ENCODE results near the gene C2CD2L. TPM values are rescaled to one million over a fixed set of nuclear protein-coding genes. Genes with fewer than 3 reads are reported as not detected.

C2CD2L gene
- total and polyA plus RNA-seq, 5 donors from 2014 or later = 2.1 to 21.1 (median 4.5) TPM

DNA sequence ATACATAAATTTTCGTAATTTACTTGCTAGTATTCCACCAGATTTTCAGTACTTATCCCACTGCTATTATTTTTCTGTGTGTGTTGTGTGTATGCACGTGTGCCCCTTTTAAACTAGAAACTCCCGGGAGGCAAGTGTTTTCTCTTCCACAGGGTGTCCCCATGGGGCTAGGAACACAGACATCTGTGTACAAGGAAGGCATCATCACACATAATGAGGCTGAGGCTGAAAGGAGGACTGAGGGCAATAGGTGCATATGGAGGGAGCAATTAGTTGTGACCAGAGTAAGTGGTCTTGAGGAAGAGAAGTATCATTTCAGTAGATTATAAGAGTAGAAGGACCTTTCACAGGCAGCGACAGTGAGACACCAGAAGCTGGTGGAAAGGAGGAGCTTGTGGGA lies 3.4 kb upstream of the C2CD2L start:
- Histone ChIP-seq H3K27me3 (ENCODE audit: control insufficient read depth, insufficient read depth, low read length) (no peaks in the 10 kb centered on the region), H3K27ac (ENCODE audit: insufficient read depth, low read length, poor library complexity, severe bottlenecking) (no peak overlapping the region), H3K4me3 (ENCODE audit: low read depth, low read length) (no peak overlapping the region), H3K9me3 (ENCODE audit: control insufficient read depth in 2 of 2, low read length in 2 of 2) (no peaks in the 10 kb centered on the region), H3K36me3 (ENCODE audit: control insufficient read depth, insufficient read depth, low read length) (no peaks in the 10 kb centered on the region), H3K4me1 (ENCODE audit: control insufficient read depth, insufficient read depth, low read length, poor library complexity, severe bottlenecking) (peaks cover 45% of the 10 kb centered on the region)
- DNase-seq (no peak), ATAC-seq (ENCODE audit: low read depth in 2 of 2) (no peak)
- H3K4me1 Mint-ChIP-seq = peaks cover 12 to 63% (median 39%) of the 10 kb centered on the region in 4 donors
- H3K9me3 Mint-ChIP-seq = no peaks in the 10 kb centered on the region
- peak overlapping the region; percentile 66 to 98 (median 79) for H3K27ac Mint-ChIP-seq
- peak overlapping the region; percentile 59 to 99 (median 83) for H3K4me3 Mint-ChIP-seq
- no peaks in the 10 kb centered on the region for H3K27me3 Mint-ChIP-seq
- peaks cover 10% of the 10 kb centered on the region for H3K36me3 Mint-ChIP-seq

DNA sequence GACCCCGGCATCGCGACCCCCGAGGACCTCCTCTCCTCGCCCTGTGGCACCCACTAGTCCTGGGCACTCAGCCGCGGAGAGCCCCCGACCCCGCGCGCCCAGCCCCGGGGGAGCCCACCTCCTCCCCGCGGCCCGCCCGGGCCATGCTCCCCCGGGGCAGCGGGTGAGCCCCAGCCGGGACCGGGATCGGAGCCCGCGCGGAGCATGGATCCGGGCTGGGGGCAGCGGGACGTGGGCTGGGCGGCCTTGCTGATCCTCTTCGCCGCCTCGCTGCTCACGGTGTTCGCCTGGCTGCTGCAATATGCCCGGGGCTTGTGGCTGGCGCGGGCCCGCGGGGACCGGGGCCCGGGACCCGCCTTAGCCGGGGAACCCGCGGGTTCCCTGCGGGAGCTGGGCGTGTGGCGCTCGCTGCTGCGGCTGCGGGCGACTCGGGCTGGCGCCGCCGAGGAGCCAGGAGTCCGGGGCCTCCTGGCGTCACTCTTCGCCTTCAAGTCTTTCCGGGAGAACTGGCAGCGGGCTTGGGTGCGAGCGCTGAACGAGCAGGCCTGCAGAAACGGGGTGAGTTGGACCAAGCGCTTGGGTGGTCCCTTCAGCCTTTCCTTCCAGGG lies 498 bp downstream of the C2CD2L start:
- Histone ChIP-seq H3K36me3 (ENCODE audit: control insufficient read depth, insufficient read depth, low read length) (peaks cover 23% of the 10 kb centered on the region), H3K27me3 (ENCODE audit: control insufficient read depth, insufficient read depth, low read length) (no peaks in the 10 kb centered on the region), H3K9me3 (ENCODE audit: control insufficient read depth in 2 of 2, low read length in 2 of 2) (no peaks in the 10 kb centered on the region), H3K4me3 (ENCODE audit: low read depth, low read length) (peak overlapping the region; percentile 86), H3K4me1 (ENCODE audit: control insufficient read depth, insufficient read depth, low read length, poor library complexity, severe bottlenecking) (peaks cover 40% of the 10 kb centered on the region), H3K27ac (ENCODE audit: insufficient read depth, low read length, poor library complexity, severe bottlenecking) (peak overlapping the region; percentile 75)
- peaks cover 13% of the 10 kb centered on the region for H3K36me3 Mint-ChIP-seq
- peak overlapping the region; percentile 15 to 96 (median 80) for H3K27ac Mint-ChIP-seq
- ATAC-seq (ENCODE audit: low read depth in 2 of 2) (peak; percentile 11 to 15), DNase-seq (no peak)
- no peaks in the 10 kb centered on the region for H3K9me3 Mint-ChIP-seq
- H3K4me3 Mint-ChIP-seq = peak overlapping the region; percentile 93 to 98 (median 94)
- peaks cover 16 to 61% (median 39%) of the 10 kb centered on the region in 4 donors for H3K4me1 Mint-ChIP-seq
- no peaks in the 10 kb centered on the region for H3K27me3 Mint-ChIP-seq

- Mint-ChIP-seq H3K27ac (peak overlapping the region; percentile 15 to 96 (median 80)), H3K36me3 (peaks cover 18% of the 10 kb centered on the region), H3K9me3 (no peaks in the 10 kb centered on the region), H3K4me1 (peaks cover 16 to 57% (median 41%) of the 10 kb centered on the region in 4 donors), H3K4me3 (peak overlapping the region; percentile 93 to 98 (median 94)), H3K27me3 (no peaks in the 10 kb centered on the region)
- peak in 1 of 2 donors; percentile 15 for ATAC-seq (ENCODE audit: low read depth in 2 of 2)
- DNase-seq = peak in 2 of 3 donors; percentile 39 to 64
- H3K4me1 ChIP-seq (ENCODE audit: control insufficient read depth, insufficient read depth, low read length, poor library complexity, severe bottlenecking) = peaks cover 33% of the 10 kb centered on the region
- H3K27ac ChIP-seq (ENCODE audit: insufficient read depth, low read length, poor library complexity, severe bottlenecking) = peak overlapping the region; percentile 75
- peak overlapping the region; percentile 86 for H3K4me3 ChIP-seq (ENCODE audit: low read depth, low read length)
- no peaks in the 10 kb centered on the region for H3K9me3 ChIP-seq (ENCODE audit: control insufficient read depth in 2 of 2, low read length in 2 of 2)
- H3K36me3 ChIP-seq (ENCODE audit: control insufficient read depth, insufficient read depth, low read length) = peaks cover 27% of the 10 kb centered on the region
- no peaks in the 10 kb centered on the region for H3K27me3 ChIP-seq (ENCODE audit: control insufficient read depth, insufficient read depth, low read length)
Observed at GRCh38 chr11:119108146-119108856, 1.2 kb downstream of the C2CD2L start.

DNA sequence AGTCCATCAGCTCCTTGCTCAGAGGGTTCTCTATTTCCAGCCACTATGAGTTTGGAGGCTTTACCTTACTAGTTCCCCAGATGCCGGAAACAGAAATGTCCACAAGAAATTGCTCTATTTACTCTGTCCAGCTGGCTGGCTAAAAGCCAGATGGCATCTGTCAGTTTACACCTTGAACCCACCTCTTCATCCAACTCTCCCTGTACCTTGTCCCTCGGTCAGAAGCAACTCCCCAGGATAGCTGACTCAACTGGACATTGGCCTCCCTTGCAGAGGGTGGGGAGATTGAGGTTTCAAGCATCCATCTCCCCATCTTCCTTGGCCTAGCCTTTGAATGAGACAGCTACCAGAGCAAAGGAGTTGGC lies 1.7 kb downstream of the C2CD2L start:
- Mint-ChIP-seq H3K27ac (peak overlapping the region; percentile 80 to 96 (median 85)), H3K4me3 (peak overlapping the region; percentile 93 to 98 (median 94)), H3K36me3 (peaks cover 20% of the 10 kb centered on the region), H3K4me1 (peaks cover 13 to 54% (median 38%) of the 10 kb centered on the region in 4 donors), H3K27me3 (no peaks in the 10 kb centered on the region), H3K9me3 (no peaks in the 10 kb centered on the region)
- ATAC-seq (ENCODE audit: low read depth in 2 of 2) (no peak), DNase-seq (no peak)
- H3K27ac ChIP-seq (ENCODE audit: insufficient read depth, low read length, poor library complexity, severe bottlenecking) = peak overlapping the region; percentile 75
- peaks cover 33% of the 10 kb centered on the region for H3K4me1 ChIP-seq (ENCODE audit: control insufficient read depth, insufficient read depth, low read length, poor library complexity, severe bottlenecking)
- H3K27me3 ChIP-seq (ENCODE audit: control insufficient read depth, insufficient read depth, low read length) = no peaks in the 10 kb centered on the region
- H3K9me3 ChIP-seq (ENCODE audit: control insufficient read depth in 2 of 2, low read length in 2 of 2) = no peaks in the 10 kb centered on the region
- H3K4me3 ChIP-seq (ENCODE audit: low read depth, low read length) = peak overlapping the region; percentile 86
- peaks cover 31% of the 10 kb centered on the region for H3K36me3 ChIP-seq (ENCODE audit: control insufficient read depth, insufficient read depth, low read length)

- H3K27me3 Mint-ChIP-seq = no peaks in the 10 kb centered on the region
- Histone ChIP-seq H3K27me3 (ENCODE audit: control insufficient read depth, insufficient read depth, low read length) (no peaks in the 10 kb centered on the region), H3K4me1 (ENCODE audit: control insufficient read depth, insufficient read depth, low read length, poor library complexity, severe bottlenecking) (peaks cover 38% of the 10 kb centered on the region), H3K36me3 (ENCODE audit: control insufficient read depth, insufficient read depth, low read length) (peaks cover 35% of the 10 kb centered on the region), H3K4me3 (ENCODE audit: low read depth, low read length) (peak overlapping the region; percentile 86), H3K27ac (ENCODE audit: insufficient read depth, low read length, poor library complexity, severe bottlenecking) (no peak overlapping the region), H3K9me3 (ENCODE audit: control insufficient read depth in 2 of 2, low read length in 2 of 2) (no peaks in the 10 kb centered on the region)
- peak overlapping the region; percentile 93 to 98 (median 94) for H3K4me3 Mint-ChIP-seq
- H3K9me3 Mint-ChIP-seq = no peaks in the 10 kb centered on the region
- peak overlapping the region in 1 of 3 donors; percentile 67 for H3K27ac Mint-ChIP-seq
- peaks cover 9 to 46% (median 37%) of the 10 kb centered on the region in 4 donors for H3K4me1 Mint-ChIP-seq
- DNase-seq (no peak), ATAC-seq (ENCODE audit: low read depth in 2 of 2) (no peak)
- H3K36me3 Mint-ChIP-seq = peaks cover 23% of the 10 kb centered on the region
Observed at GRCh38 chr11:119109843-119110242, 2.7 kb downstream of the C2CD2L start.

- peaks cover 42% of the 10 kb centered on the region for H3K4me1 ChIP-seq (ENCODE audit: control insufficient read depth, insufficient read depth, low read length, poor library complexity, severe bottlenecking)
- H3K27ac ChIP-seq (ENCODE audit: insufficient read depth, low read length, poor library complexity, severe bottlenecking) = no peak overlapping the region
- Mint-ChIP-seq H3K4me1 (peaks cover 12 to 50% (median 40%) of the 10 kb centered on the region in 4 donors), H3K27me3 (no peaks in the 10 kb centered on the region), H3K9me3 (no peaks in the 10 kb centered on the region), H3K36me3 (peaks cover 27% of the 10 kb centered on the region), H3K27ac (peak overlapping the region in 2 of 3 donors; percentile 41 to 42), H3K4me3 (peak overlapping the region in 2 of 4 donors; percentile 4 to 98)
- ATAC-seq (ENCODE audit: low read depth in 2 of 2) (no peak), DNase-seq (no peak)
- no peaks in the 10 kb centered on the region for H3K9me3 ChIP-seq (ENCODE audit: control insufficient read depth in 2 of 2, low read length in 2 of 2)
- no peaks in the 10 kb centered on the region for H3K27me3 ChIP-seq (ENCODE audit: control insufficient read depth, insufficient read depth, low read length)
- H3K4me3 ChIP-seq (ENCODE audit: low read depth, low read length) = no peak overlapping the region
- peaks cover 35% of the 10 kb centered on the region for H3K36me3 ChIP-seq (ENCODE audit: control insufficient read depth, insufficient read depth, low read length)
Observed at GRCh38 chr11:119110439-119110838, 3.3 kb downstream of the C2CD2L start.

GRCh38 chr11:119111361-119111925 lies 4.3 kb downstream of the C2CD2L start:
- no peak for ATAC-seq (ENCODE audit: low read depth in 2 of 2)
- Mint-ChIP-seq H3K9me3 (no peaks in the 10 kb centered on the region), H3K4me1 (peaks cover 14 to 51% (median 40%) of the 10 kb centered on the region in 4 donors), H3K27me3 (no peaks in the 10 kb centered on the region), H3K27ac (peak overlapping the region in 1 of 3 donors; percentile 10), H3K4me3 (peak overlapping the region in 1 of 4 donors; percentile 98), H3K36me3 (peaks cover 32% of the 10 kb centered on the region)
- H3K4me1 ChIP-seq (ENCODE audit: control insufficient read depth, insufficient read depth, low read length, poor library complexity, severe bottlenecking) = peaks cover 45% of the 10 kb centered on the region
- no peaks in the 10 kb centered on the region for H3K27me3 ChIP-seq (ENCODE audit: control insufficient read depth, insufficient read depth, low read length)
- H3K27ac ChIP-seq (ENCODE audit: insufficient read depth, low read length, poor library complexity, severe bottlenecking) = no peak overlapping the region
- no peak for DNase-seq
- no peaks in the 10 kb centered on the region for H3K9me3 ChIP-seq (ENCODE audit: control insufficient read depth in 2 of 2, low read length in 2 of 2)
- peaks cover 40% of the 10 kb centered on the region for H3K36me3 ChIP-seq (ENCODE audit: control insufficient read depth, insufficient read depth, low read length)
- H3K4me3 ChIP-seq (ENCODE audit: low read depth, low read length) = no peak overlapping the region

Data from CD4-positive, CD25-positive, alpha-beta regulatory T cell (primary cell).